WTC11 (cell line): Measurements from ENCODE around the gene HMCN1. TPM values are rescaled to one million over a fixed set of nuclear protein-coding genes. Genes with fewer than 3 reads are reported as not detected.

Experiments
- ATAC-seq: fragments of 200-7000 bp; cut with Tn5 transposase; 2 replicates; pipeline ENCODE4 v1.10.0; 2021; ENCODE audit warnings: mild to moderate bottlenecking, moderate library complexity
- CTCF ChIA-PET: fragments of 300-600 bp; sonication (Branson Sonifier 250); formaldehyde crosslinking; loops from one replicate; lab custom pipeline; 2021; ENCODE audit warnings: antibody characterized with exemption; lab: Charles Lee
- POLR2A ChIA-PET: fragments of 350-600 bp; sonication (Branson Sonifier 250); formaldehyde crosslinking; loops from one replicate; lab custom pipeline; 2021; ENCODE audit warnings: antibody characterized with exemption; lab: Charles Lee
- DNase-seq: peaks from one replicate; pipeline ENCODE4 v3.0.0; 2021; ENCODE audit warnings: low spot score
- H3K27ac Mint-ChIP-seq: 2 replicates; pipeline ENCODE4 v1.8.0; 2021; ENCODE audit warnings: mixed read lengths
- H3K27me3 Mint-ChIP-seq: 2 replicates; pipeline ENCODE4 v1.8.0; 2021; ENCODE audit warnings: low read depth, mild to moderate bottlenecking, moderate library complexity, mixed read lengths
- H3K36me3 Mint-ChIP-seq: 2 replicates; pipeline ENCODE4 v1.8.0; 2021; ENCODE audit warnings: mixed read lengths
- H3K4me1 Mint-ChIP-seq: 2 replicates; pipeline ENCODE4 v1.8.0; 2022; ENCODE audit warnings: mixed read lengths
- H3K4me3 Mint-ChIP-seq: 2 replicates; pipeline ENCODE4 v1.8.0; 2021; ENCODE audit warnings: mild to moderate bottlenecking, moderate library complexity, mixed read lengths
- H3K9me3 Mint-ChIP-seq: 2 replicates; pipeline ENCODE4 v1.8.0; 2021; ENCODE audit warnings: mixed read lengths
- CBFB ChIP-seq: sonication (generic); formaldehyde crosslinking; IDR thresholded peaks from 2 replicates; pipeline ENCODE4 v1.8.1; 2022; ENCODE audit warnings: mild to moderate bottlenecking, low read depth, missing genetic modification reagents
- CDX4 ChIP-seq: fragments of 250-450 bp; sonication (Bioruptor Pico); IDR thresholded peaks from 2 replicates; pipeline ENCODE4 v1.9.0; 2021; ENCODE audit warnings: moderate library complexity, mild to moderate bottlenecking, inconsistent platforms, borderline replicate concordance
- ELF4 ChIP-seq: sonication (generic); formaldehyde crosslinking; IDR thresholded peaks from 2 replicates; pipeline ENCODE4 v1.8.1; 2022; ENCODE audit warnings: low read depth, mild to moderate bottlenecking, moderate library complexity, missing genetic modification reagents
- EMX1 ChIP-seq: fragments of 250-450 bp; sonication (Bioruptor Pico); IDR thresholded peaks from 2 replicates; pipeline ENCODE4 v1.8.0; 2021; ENCODE audit warnings: mild to moderate bottlenecking
- JAZF1 ChIP-seq: fragments of 250-450 bp; sonication (Bioruptor Pico); IDR thresholded peaks from 2 replicates; pipeline ENCODE4 v1.9.0; 2021; ENCODE audit warnings: moderate library complexity, mild to moderate bottlenecking, inconsistent platforms
- MLX ChIP-seq: sonication (generic); formaldehyde crosslinking; IDR thresholded peaks from 2 replicates; pipeline ENCODE4 v1.8.1; 2023; ENCODE audit warnings: mild to moderate bottlenecking, missing genetic modification reagents, moderate library complexity
- NR1H2 ChIP-seq: sonication (generic); formaldehyde crosslinking; IDR thresholded peaks from 2 replicates; pipeline ENCODE4 v1.9.0; 2021; ENCODE audit warnings: mild to moderate bottlenecking, moderate library complexity, missing genetic modification reagents
- PREB ChIP-seq: sonication (generic); formaldehyde crosslinking; IDR thresholded peaks from 2 replicates; pipeline ENCODE4 v1.8.1; 2022; ENCODE audit warnings: mild to moderate bottlenecking, missing genetic modification reagents, moderate library complexity, borderline replicate concordance
- RELA ChIP-seq: sonication (generic); formaldehyde crosslinking; IDR thresholded peaks from 2 replicates; pipeline ENCODE4 v1.8.1; 2022; ENCODE audit warnings: missing genetic modification reagents, mild to moderate bottlenecking, borderline replicate concordance
- RORB ChIP-seq: fragments of 250-450 bp; sonication (Bioruptor Pico); IDR thresholded peaks from 2 replicates; pipeline ENCODE4 v1.9.0; 2021; ENCODE audit warnings: mild to moderate bottlenecking
- SMAD4 ChIP-seq: sonication (generic); formaldehyde crosslinking; IDR thresholded peaks from 2 replicates; pipeline ENCODE4 v1.8.0; 2022; ENCODE audit warnings: mild to moderate bottlenecking, missing genetic modification reagents
- ZNF219 ChIP-seq: sonication (generic); formaldehyde crosslinking; IDR thresholded peaks from 2 replicates; pipeline ENCODE4 v1.8.0; 2023; ENCODE audit warnings: missing genetic modification reagents, mild to moderate bottlenecking, borderline replicate concordance
- ZNF317 ChIP-seq: sonication (generic); formaldehyde crosslinking; IDR thresholded peaks from 2 replicates; pipeline ENCODE4 v1.8.1; 2023; ENCODE audit warnings: low read depth, mild to moderate bottlenecking, moderate library complexity, missing genetic modification reagents, borderline replicate concordance
- ZNF423 ChIP-seq: fragments of 250-450 bp; sonication (Bioruptor Pico); IDR thresholded peaks from 2 replicates; pipeline ENCODE4 v2.1.2; 2022; ENCODE audit warnings: mild to moderate bottlenecking, moderate library complexity
- total RNA-seq: library from RNA; stranded (reverse); gene quantifications from 3 replicates; pipeline ENCODE4 v1.2.3, GENCODE V29; 2021
- TF ChIP-seq, protein P1 (sequence below): sonication (generic); formaldehyde crosslinking; IDR thresholded peaks from 2 replicates; pipeline ENCODE4 v1.8.1; 2023; ENCODE audit warnings: mild to moderate bottlenecking, missing genetic modification reagents, moderate library complexity
- TF ChIP-seq, protein P2 (sequence below): sonication (generic); formaldehyde crosslinking; IDR thresholded peaks from 2 replicates; pipeline ENCODE4 v1.8.0; 2022; ENCODE audit warnings: mild to moderate bottlenecking, missing genetic modification reagents
- TF ChIP-seq, protein P3 (sequence below): sonication (generic); formaldehyde crosslinking; IDR thresholded peaks from 2 replicates; pipeline ENCODE4 v1.8.1; 2022; ENCODE audit warnings: missing genetic modification reagents, borderline replicate concordance
- TF ChIP-seq, protein P4 (sequence below): sonication (generic); formaldehyde crosslinking; IDR thresholded peaks from 2 replicates; pipeline ENCODE4 v1.8.0; 2022; ENCODE audit warnings: mild to moderate bottlenecking, missing genetic modification reagents
- TF ChIP-seq, protein P5 (sequence below): sonication (generic); formaldehyde crosslinking; IDR thresholded peaks from 2 replicates; pipeline ENCODE4 v1.8.0; 2023; ENCODE audit warnings: missing genetic modification reagents, mild to moderate bottlenecking, borderline replicate concordance

Gene HMCN1
- total RNA-seq, 1 experiment from 2014 or later, result 5.6 TPM

DNA sequence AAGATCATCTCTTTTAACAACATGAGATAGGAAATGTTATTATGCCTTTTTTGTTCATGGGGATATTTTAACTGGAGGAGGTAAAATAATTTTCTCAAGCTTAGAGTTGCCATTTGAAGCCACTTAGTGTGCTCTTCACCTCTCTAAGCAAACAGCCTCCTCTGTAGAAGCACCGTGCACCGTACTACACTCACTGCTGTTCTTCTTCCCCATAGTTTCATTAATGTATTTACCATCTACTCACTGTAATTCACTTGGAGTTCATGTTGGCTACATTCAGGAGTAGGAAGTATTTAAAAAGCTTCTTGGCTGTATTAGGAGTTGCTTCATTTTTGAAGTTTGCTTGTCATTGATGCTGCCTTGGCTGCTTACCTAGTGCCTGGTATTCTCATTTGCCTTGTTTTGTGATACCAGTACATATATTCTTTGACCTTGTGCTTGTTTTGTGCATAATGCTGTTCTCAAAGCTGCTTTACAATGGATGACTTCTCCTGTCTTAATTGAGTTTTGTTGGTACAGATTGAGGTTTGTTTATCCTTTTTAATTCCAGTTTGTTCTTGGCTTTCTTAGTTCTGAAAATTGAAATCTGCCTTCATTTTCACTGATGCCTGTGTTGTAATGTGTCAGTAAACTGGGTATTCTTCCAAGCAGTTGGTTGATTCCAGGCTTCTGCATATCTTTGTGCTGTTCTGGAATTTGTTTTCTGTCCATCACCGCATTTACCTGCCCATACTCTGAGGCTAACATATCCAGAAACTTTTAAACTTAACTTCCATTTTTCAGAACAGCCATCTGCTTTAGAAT, 240.4 kb downstream of the HMCN1 start:
- no peak for TF ChIP-seq ZNF317 (CRISPR knock-in tag)
- TF ChIP-seq, protein P1, sequence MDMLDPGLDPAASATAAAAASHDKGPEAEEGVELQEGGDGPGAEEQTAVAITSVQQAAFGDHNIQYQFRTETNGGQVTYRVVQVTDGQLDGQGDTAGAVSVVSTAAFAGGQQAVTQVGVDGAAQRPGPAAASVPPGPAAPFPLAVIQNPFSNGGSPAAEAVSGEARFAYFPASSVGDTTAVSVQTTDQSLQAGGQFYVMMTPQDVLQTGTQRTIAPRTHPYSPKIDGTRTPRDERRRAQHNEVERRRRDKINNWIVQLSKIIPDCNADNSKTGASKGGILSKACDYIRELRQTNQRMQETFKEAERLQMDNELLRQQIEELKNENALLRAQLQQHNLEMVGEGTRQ (CRISPR knock-in tag), result no peak
- no peak for TF ChIP-seq JAZF1 (CRISPR knock-in tag)
- TF ChIP-seq, protein P2, sequence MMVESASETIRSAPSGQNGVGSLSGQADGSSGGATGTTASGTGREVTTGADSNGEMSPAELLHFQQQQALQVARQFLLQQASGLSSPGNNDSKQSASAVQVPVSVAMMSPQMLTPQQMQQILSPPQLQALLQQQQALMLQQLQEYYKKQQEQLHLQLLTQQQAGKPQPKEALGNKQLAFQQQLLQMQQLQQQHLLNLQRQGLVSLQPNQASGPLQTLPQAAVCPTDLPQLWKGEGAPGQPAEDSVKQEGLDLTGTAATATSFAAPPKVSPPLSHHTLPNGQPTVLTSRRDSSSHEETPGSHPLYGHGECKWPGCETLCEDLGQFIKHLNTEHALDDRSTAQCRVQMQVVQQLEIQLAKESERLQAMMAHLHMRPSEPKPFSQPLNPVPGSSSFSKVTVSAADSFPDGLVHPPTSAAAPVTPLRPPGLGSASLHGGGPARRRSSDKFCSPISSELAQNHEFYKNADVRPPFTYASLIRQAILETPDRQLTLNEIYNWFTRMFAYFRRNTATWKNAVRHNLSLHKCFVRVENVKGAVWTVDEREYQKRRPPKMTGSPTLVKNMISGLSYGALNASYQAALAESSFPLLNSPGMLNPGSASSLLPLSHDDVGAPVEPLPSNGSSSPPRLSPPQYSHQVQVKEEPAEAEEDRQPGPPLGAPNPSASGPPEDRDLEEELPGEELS, result no peak
- ChIA-PET CTCF (no interaction called here), POLR2A (no interaction called here)
- DNase-seq, result no peak
- Mint-ChIP-seq H3K9me3 (no peaks in the 10 kb centered on the region), H3K4me3 (no peak overlapping the region), H3K36me3 (peaks cover 6% of the 10 kb centered on the region; the same call in 1 of the 2 replicates), H3K4me1 (peaks cover 11% of the 10 kb centered on the region), H3K27me3 (no peaks in the 10 kb centered on the region), H3K27ac (no peak overlapping the region; the same call in 1 of the 2 replicates)
- no peak for ATAC-seq

- POLR2A ChIA-PET, result no interaction called here
- peaks cover 10% of the 10 kb centered on the region; the same call in 1 of the 2 replicates for H3K4me1 Mint-ChIP-seq
- H3K4me3 Mint-ChIP-seq, result no peak overlapping the region
- ATAC-seq (no peak), DNase-seq (no peak)
- no peak overlapping the region for H3K27ac Mint-ChIP-seq
- H3K9me3 Mint-ChIP-seq, result no peaks in the 10 kb centered on the region
- H3K27me3 Mint-ChIP-seq, result no peaks in the 10 kb centered on the region
- H3K36me3 Mint-ChIP-seq, result no peaks in the 10 kb centered on the region
- no peak for TF ChIP-seq SMAD4 (CRISPR knock-in tag)
- TF ChIP-seq CDX4 (CRISPR knock-in tag), result no peak
- TF ChIP-seq ZNF423, result no peak
- TF ChIP-seq, protein P3, sequence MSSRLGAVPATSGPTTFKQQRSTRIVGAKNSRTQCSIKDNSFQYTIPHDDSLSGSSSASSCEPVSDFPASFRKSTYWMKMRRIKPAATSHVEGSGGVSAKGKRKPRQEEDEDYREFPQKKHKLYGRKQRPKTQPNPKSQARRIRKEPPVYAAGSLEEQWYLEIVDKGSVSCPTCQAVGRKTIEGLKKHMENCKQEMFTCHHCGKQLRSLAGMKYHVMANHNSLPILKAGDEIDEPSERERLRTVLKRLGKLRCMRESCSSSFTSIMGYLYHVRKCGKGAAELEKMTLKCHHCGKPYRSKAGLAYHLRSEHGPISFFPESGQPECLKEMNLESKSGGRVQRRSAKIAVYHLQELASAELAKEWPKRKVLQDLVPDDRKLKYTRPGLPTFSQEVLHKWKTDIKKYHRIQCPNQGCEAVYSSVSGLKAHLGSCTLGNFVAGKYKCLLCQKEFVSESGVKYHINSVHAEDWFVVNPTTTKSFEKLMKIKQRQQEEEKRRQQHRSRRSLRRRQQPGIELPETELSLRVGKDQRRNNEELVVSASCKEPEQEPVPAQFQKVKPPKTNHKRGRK (CRISPR knock-in tag), result no peak
- no peak for TF ChIP-seq MLX (CRISPR knock-in tag)
- TF ChIP-seq NR1H2, result no peak
- no peak for TF ChIP-seq PREB
- TF ChIP-seq ZNF219 (CRISPR knock-in tag), result no peak
- TF ChIP-seq, protein P4, sequence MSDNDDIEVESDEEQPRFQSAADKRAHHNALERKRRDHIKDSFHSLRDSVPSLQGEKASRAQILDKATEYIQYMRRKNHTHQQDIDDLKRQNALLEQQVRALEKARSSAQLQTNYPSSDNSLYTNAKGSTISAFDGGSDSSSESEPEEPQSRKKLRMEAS (CRISPR knock-in tag), result no peak
- no peak for TF ChIP-seq EMX1 (CRISPR knock-in tag)
- TF ChIP-seq, protein P5, sequence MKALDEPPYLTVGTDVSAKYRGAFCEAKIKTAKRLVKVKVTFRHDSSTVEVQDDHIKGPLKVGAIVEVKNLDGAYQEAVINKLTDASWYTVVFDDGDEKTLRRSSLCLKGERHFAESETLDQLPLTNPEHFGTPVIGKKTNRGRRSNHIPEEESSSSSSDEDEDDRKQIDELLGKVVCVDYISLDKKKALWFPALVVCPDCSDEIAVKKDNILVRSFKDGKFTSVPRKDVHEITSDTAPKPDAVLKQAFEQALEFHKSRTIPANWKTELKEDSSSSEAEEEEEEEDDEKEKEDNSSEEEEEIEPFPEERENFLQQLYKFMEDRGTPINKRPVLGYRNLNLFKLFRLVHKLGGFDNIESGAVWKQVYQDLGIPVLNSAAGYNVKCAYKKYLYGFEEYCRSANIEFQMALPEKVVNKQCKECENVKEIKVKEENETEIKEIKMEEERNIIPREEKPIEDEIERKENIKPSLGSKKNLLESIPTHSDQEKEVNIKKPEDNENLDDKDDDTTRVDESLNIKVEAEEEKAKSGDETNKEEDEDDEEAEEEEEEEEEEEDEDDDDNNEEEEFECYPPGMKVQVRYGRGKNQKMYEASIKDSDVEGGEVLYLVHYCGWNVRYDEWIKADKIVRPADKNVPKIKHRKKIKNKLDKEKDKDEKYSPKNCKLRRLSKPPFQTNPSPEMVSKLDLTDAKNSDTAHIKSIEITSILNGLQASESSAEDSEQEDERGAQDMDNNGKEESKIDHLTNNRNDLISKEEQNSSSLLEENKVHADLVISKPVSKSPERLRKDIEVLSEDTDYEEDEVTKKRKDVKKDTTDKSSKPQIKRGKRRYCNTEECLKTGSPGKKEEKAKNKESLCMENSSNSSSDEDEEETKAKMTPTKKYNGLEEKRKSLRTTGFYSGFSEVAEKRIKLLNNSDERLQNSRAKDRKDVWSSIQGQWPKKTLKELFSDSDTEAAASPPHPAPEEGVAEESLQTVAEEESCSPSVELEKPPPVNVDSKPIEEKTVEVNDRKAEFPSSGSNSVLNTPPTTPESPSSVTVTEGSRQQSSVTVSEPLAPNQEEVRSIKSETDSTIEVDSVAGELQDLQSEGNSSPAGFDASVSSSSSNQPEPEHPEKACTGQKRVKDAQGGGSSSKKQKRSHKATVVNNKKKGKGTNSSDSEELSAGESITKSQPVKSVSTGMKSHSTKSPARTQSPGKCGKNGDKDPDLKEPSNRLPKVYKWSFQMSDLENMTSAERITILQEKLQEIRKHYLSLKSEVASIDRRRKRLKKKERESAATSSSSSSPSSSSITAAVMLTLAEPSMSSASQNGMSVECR (CRISPR knock-in tag), result no peak
- no peak for TF ChIP-seq RELA (CRISPR knock-in tag)
- TF ChIP-seq ELF4 (CRISPR knock-in tag), result no peak
- TF ChIP-seq CBFB (CRISPR knock-in tag), result no peak
- TF ChIP-seq RORB (CRISPR knock-in tag), result no peak
- CTCF ChIA-PET, result no interaction called here
Measured at GRCh38 chr1:185980891-185981290, 246.7 kb downstream of the HMCN1 start.
